ENCODE data around the gene CD164L2.

The CD164L2 gene

DNA sequence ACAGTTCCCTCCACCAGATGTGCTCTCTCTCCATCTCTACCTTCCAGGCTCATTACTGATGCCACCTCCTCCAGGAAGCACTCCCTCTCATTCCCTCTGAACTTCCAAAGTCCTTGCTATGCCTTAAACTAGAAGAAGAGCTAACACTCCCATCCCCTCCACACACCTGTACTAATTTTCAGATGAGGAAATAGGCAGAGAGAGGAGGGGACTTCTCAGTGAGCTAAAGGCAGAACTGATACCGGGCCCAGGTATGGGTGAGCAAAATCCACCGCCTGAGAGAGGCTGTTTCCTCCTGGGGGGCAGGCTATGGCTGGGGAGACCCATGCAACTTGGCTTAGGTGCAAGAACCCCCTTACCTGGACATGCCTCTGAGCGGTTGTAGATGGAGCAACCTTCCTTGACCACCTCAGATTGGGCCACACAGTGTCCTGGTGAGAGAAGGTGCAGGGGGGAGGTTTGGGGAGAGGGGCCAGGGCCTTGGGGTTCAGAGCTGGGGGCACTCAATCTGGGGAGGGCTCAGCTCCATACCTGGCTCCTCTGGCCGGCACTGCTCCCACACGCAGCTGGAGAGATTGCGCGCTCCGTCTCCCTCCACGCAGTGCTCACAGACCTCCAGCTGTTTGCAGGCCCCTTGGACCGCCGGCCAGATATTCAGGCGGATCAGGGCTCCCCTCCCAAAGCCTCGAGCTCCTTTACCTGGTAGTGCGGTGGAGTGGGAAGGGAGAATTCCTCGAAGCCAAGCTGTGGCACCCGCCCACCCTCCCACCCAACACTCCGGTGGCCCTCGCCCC lies 967 bp downstream of the CD164L2 start:
- DNase-seq, result no peak

DNA sequence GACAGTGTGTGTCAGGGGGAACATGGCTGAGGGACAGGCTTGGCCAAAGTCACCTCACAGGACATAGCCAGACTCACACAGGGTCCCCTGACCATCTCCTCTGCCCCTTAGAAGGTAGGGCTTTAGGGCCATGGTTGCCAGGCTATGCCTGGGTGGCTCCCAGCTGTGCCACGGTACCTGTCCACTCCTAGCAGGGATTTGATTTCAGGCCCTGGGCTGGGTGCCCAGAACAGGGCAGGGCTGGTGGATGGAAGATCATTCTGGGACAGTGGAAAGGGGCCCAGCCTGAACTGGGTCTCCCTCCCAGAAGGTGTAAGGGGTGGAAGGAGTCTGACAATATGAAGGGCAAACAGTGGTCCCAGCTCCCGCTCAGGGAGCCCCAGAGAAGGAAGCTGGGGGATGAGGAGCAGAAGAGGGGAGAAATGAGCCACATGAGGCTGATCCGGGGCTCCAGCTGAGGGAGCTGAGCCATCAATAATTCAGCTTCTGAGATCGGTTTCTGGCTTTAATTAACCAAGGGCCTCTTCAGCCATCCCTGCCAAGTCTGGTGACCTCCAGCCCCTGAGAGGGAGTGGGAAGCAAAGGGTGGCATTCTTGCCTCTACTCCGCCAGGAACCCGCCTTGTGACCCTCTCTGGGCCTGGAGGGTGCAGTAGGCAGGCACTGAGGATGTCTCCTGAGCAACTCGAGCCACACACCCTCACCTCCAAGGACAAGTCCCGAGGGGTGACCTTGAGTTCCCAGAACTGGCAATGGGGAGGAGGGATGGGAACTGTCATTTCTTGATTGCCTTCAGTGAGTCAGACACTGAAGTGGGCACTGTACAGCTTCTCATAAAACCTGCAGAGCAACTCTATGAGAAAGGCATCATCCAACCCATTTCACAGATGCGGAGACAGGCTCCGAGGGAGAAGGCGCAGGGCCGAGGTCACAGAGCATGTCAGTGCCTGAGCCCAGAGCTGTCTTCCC lies 2.1 kb downstream of the CD164L2 start:
- DNase-seq, result no peak

DNA sequence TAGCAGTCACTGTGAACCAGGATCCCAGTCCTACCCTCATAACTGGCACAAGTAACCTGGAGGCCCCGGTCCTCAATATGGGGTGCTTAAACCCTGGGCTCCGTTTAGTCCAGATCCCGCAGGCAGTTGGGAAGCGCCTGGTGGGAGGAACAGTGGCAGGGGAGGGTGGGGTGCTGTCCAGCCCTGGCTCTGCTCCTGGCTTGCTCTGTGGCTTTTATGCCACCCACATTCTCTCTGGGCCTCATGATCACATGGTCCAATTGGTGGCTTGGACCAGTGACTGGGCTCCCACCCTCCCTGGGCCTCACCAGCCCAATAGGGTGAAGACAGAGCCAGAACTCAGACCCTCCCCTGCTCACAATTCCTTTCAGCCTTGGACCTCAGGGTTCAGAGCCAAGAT lies 2.9 kb downstream of the CD164L2 start:
- DNase-seq, result no peak

DNA sequence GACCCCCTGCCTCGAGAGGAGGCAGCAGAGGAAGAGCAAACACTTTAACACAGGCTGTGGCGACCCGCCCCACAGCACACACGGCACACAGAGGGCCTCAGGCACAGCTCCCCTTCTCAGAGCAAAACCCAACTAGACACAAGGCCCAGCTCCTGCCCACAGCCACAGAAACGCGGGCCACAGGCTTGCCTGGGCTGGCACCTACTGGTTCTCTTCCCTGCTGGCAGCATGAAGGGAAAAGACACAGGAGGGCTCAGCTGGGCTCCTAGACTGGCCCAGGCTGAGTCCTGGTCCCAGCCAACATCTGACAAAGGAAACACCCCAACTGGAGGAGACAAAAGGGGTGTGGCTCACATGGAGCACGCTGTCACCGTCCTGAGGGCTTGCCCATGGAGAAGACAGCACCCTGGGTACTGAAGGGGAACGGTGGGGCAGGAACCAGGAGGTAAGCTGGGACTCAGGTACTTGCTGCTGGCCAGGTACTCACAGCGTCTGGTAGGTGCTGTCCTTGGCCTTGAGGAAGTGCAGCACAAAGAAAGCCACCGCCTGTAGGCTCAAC lies 3.5 kb downstream of the CD164L2 start:
- DNase-seq, result no peak

DNA sequence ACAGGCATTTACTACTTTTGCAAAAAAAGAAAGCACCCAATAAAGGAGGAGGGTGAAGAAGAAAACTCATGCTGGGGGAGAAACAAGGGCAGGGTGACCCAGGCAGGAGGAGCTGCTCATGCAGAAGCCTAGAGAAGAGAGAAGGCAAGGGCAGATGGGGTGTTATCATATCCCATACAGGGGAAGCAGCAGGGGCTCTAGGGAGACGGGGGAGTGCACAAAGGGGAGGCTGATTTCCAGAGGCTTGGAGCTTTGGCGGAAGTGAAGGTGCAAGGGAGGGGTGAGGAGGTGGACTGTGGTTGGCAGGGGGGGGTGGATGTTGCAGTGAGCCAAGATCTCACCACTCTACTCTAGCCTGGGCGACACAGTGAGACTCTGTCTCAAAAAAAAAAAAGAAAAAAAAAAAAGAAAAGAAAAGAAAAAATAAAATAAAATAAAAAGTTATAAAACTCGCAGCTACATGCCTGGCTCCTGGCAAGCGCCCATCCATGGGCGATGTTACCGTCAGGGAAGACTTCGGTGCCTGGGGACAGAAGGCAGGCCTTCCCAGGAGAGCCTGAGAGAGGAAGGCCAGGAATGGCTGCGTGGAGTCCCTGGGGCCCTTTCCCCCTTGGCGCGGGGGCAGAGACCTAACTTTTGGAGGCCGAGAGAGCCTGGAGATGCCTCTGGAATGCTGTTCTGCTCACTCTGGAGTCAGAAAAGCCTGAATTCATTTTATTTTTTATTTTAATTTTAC lies 5.2 kb downstream of the CD164L2 start:
- DNase-seq, result no peak

DNA sequence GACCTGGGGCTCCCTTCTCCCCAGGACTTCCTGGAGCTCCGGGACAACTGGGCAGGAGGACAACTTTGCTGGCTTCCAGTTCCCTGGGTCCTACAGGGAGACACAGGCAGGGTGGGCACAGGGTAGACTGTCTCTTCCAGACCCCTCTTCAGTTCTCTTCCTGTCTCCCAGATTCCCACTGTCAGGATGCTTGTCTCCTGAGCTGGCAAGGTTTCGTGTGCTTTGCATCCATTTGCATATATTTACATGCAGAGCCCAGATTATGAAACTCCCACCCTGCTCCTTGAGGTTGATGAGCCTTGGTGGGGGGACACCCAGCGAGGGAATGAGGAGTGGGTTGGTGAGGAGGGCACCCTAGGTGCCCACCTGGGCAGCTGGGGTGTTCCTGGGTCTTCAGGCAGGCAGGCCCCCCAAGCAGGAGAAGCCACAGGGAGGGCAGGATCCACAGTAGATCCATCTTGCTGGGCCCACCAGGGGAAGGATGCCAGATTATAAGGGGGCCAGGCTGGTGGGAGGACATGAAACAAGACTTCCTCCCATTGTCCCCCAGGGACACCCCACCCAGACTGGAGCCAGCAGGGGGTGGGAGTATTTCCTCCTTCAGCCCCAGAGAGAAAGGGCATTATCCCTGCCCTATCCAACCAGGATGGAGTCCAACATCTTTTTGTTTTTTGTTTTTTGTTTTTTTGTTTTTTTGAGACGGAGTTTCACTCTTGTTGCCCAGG lies 8.6 kb downstream of the CD164L2 start, which contains the start of gene FCN3:
Gene FCN3, minus strand, starts transcription at position 463 of the 725 bp plus-strand sequence. Its CDS starts 6 bp downstream, at position 457.
- DNase-seq, result no peak

DNA sequence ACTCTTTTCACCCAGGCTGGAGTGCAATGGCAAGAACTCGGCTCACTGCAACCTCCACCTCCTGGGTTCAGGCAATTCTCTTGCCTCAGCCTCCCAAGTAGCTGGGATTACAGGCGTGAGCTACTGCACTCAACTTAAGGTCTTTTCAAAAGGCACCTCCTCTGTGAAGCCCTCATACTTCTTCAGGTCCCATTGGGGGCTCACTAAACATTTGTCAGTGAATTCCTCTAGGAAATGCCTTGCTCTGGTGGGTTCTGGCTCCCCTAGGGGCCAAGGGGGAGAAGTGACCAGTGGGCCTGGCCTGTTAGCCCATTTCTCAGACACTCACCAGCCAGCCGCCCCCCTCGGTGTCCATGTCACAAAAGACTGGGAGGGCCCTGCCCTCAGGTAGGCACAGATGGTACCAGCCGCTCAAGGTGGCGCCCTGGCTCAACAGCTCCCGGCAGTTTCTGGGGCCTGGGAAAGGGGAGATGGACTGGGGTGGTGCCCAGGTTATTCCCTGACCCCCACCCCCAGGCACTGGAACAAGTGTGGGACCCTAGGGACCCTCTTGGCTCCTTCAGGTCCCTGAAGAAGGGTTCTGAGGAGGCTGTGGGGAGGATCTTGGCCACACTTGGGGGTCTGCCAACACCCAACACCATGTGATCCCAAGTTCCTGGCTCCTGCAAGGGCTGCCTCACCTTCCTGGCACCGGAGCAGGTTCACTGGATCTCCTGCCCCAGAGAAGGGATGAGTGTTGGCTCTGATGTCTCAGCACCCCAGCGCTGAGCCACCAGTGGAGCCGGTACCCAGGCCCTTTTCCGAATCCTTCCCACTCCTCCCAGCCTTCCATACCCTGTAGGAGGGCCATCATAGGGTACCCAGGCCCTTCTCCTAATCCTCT lies 10.1 kb downstream of the CD164L2 start:
- DNase-seq, result no peak

DNA sequence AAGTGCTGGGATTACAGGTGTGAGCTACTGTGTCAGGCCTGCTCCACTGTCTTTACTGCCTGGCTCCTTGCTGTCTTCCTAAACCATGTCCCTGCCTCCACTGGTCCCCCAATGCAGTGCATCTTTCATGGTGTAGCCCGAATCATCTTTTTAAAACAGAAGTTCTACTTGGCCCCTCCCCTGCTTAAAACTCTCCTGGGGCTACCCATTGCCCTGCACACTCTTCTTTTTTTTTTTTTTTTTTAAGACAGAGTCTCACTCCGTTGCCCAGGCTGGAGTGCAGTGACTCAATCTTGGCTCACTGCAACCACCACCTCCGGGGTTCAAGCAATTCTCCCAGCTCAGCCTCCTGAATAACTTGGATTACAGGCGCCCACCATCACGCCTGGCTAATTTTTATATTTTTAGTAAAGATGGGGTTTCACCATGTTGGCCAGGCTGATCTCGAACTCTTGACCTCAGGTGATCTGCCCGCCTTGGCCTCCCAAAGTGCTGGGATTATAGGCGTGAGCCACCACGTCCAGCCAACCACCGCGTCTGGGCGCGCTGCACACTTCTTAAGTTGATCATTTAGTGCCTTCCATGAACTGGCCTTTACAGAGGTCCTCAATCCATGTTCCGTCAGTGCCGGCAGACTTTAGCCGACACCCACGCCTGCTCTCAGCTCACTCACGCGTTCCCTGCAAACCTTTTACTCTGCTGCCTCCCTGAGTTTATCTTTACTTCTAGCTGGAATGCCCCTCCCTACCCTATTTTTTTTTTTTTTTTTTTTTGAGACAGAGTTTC lies 10.9 kb downstream of the CD164L2 start:
- no peak for DNase-seq

DNA sequence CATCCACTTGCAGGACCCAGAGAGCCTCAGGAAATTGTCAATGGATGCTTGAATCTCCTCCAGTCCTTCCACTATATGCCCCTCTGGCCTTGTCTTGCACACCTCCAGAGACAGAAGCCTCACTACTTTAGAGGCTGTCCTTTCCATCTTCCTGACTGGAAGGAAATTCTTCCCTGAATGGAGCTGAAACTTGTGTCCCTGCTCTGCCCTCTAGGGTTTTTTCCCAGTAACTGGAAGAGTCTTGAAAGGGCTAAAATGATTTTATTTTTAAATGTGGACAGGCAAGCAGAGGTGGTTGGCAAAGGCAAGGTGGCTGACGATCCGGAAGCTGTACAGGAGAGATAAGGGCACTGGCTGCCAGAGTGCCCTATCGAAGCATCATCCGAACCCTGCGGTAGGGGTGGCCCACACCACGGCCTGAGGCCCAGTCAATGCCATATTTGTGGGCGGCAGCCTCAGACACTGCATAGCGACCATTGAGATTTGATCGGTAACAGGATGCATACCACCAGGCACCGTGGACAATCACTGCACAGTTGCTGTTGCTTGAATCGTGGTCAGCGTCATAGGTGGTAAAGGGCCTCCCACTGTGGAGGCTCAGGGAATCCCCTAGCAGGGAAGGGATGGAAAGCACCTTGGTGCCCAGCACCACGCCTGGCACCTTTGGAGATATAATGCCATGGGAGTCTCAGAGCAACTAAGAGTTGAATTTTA lies 14.1 kb downstream of the CD164L2 start:
- no peak for DNase-seq

DNA sequence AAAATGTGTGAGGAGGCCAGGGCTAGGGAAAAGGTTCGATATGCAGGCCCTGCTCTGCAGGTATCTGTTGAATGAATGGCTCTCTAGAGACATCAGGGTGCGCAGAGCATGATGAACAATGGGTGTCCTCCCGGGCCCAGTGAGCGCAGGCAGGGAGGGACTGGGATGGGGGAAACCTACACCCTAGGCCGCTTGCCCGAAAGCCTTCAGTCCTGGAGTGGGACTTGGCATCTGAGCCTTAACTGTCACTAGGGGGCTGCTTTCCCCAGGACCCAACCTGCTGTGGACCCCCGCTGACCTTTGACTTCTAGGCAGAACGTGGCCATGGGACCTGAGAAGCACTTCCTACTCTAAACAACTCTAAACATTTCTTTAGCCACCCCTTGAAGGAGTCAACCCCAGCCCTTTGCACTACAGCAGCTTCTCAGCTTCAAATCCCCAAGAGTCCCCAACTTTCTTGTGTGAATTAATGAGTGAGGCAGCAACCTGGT lies 15.9 kb downstream of the CD164L2 start:
- DNase-seq, result no peak

DNA sequence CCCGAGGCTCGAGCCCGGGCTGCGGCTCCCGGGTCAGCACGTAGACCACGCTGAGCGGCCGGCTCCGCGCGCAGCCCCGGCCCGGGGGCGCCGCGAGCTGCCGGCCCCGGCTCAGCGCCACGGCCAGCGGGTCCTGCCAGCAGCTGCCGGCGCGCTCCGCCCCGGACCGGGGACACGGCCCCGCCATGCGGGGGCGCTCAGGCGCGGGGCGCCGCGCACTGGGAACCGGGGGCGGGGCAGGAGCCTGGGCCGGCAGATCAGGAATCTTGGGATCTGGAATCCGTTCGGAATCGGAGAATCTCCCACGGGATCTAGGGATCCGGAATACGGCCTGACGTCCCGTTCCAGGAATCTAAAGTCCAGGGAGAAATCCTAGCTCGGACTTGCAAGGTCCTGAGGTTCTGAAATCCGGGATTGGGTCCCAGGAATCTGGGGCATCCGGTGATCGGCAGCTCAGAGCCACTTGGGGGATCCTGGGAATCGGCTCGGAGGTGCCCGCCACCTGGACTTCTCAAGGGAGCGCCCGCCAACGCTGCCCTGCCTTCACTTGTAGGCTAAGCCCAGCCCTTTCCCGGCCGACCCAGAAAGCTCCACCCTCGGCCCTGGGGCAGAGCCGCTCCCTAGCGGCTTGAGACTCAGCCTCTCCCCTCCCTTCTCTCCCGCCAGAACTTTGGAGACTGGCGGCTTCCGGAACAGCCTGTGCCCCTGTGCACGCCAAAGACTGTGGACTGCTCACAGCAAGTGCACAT lies 16.5 kb downstream of the CD164L2 start, which contains the start of gene MAP3K6:
Gene MAP3K6, minus strand, starts transcription at position 551 of the 749 bp plus-strand sequence. Its CDS starts 364 bp downstream, at position 187.
- DNase-seq, result peak; percentile 45

DNA sequence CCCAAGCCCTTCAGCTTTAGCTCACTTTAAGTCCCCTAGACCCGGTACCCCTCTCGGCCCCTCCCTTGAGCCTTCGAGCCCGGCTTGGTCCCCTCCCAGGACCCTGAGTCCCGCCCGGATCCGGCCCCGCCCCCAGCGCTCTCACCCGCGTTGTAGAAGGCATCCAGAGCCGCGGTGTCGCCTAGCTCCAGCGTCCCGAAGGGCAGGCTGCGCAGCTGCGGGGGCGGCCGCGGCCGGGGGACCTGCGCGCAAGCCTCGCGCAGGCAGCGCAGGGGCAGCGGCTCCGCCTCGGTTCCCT lies 17.1 kb downstream of the CD164L2 start:
- peak; percentile 76 for DNase-seq

DNA sequence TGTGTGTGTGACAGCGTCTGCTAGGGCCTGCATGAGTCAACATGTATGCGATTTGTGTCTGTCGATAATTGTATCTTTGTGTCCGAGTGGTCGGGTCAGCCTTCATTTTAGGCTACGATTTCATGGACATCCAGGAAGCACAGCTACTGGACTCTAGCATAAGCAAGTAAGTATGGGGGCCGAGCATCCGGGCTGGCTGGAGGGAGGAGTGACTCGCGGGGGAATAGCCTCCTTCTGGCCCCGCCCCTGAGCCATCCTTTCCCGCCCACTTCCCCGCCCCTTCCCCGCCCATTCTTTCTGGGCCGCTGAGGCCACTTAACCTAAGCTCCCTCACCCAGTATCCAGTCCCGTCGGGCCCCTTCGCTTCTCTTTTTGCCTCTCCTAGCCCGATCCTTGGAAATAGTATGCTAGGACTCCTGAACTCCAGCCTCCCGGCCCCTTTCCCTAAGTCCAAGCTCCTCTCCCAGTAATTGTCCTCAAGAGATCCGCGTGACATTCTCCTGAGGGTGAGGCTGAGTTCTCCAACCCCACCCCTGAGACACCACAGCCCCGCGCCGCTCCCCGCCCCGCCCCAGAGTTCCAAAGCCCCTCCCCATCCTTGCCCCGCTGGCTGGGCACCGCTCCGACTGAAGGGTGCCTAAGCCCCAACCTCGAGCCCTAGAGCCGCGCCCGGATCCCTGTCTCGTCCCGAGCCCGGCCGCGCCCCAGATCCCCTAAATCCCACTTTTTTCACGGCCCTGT lies 17.6 kb downstream of the CD164L2 start:
- peak; percentile 78 for DNase-seq

DNA sequence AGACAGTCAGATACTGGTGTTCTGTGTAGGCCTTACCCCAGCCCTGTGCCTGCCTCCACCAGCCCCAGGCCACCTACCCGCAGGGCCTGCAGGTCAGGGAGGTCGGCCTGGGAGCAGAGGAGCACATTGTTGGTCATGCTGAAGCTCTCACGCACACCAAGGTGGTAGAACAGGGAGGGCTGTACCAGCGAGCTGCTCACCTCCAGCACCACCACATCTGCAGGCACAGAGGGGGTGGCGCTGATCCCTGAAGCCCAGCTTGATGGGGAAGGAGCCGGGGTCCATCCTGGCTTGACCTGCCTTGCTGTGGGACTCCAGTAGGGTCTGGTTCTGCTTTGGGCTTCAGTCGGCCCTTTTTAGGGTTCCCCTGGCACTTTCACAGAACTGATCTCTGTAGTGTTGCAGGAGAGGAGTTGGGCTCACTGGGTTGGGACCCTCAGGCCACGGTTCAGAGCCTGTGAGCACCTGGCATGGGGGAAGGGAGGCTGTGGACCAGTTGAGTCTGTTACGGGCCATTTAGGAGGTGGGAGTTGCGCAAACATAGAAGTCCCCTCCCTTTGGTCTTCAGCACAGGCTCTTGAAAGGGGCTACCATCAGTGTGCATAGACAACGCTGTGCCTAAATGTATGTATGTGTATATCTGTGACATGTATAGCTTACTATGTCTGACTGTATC lies 18.3 kb downstream of the CD164L2 start:
- DNase-seq, result no peak

DNA sequence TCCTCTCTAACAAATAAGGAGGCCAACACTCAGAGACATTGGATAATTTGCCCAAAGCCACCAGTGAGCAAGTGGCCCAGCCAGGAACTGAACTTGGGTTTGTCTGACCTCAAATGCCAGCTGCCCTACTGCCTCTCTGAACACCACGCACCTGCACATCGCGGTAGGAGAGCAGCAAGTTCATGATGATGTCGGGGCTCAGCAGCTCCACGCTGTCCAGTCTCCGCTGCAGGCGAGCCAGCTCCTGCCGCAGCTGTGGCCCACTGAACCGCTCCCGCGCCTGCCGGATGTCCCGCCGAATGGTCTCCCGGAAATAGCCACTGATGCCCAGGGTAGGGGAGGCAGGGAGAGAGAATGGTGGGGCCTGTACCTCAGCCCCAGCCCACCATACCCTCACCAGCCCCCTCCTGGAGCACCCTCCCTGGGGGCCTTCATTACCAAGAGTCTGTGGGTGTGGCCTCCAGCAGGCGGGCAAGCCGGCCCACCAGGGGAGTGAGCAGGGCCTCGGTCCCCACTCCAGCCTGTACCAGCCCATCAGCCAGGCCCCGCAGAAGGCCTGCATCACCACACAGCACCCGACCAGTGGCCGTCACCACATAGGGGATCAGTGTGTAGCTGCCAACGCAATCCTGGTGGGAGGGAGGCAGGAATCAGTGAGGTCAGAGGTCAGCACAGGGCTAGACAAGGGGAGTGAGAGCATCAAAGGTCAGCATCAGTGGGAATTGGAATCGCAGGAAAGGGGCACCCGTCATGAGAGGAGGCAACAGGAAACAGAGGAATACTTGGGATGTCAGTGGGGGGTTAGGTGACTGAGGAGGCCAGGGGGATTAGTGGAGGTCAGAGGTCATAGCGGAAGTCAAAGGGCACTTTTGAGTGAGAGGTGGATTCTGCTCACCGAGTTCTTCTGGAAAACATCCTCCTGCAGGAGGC lies 19.1 kb downstream of the CD164L2 start:
- no peak for DNase-seq

DNA sequence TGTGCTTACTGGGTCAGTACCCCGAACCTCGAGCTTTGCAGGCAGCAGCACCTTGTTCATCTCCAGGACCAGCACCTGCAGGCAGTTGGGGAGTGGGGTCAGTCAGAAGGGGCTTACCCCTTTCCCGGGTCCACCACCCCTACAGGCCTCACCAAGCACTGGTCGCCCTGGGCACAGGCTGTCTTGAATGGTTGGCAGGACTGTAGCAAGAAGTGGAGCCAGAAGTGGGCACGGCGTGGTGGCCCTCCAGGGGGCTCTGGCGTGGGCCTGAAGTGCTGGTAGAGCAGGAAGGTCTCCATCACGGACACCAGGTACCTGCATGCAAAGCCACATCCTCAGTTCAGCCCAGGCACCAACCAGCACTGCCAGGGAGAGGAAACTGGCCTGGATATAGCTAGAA lies 21.6 kb downstream of the CD164L2 start:
- DNase-seq, result no peak

All from stimulated activated CD4-positive, alpha-beta T cell treated with anti-CD3 and anti-CD28 coated beads, Interleukin-4, amount 100 ng/mL, for 24 hours (primary cell).